GM12872 (cell line): ENCODE results near the gene ROBO2.

ENCODE experiments used
- TF ChIP-seq, protein P1 (sequence below): IDR thresholded peaks from 3 replicates; pipeline ENCODE4 v1.5.1; 2011; ENCODE audit warnings: low read depth, mild to moderate bottlenecking, low read length, moderate library complexity; ENCODE audit not compliant: insufficient read depth

ROBO2 gene

GRCh38 chr3:77041811-77042210, 1.9 kb downstream of the ROBO2 start:
- TF ChIP-seq, protein P1, sequence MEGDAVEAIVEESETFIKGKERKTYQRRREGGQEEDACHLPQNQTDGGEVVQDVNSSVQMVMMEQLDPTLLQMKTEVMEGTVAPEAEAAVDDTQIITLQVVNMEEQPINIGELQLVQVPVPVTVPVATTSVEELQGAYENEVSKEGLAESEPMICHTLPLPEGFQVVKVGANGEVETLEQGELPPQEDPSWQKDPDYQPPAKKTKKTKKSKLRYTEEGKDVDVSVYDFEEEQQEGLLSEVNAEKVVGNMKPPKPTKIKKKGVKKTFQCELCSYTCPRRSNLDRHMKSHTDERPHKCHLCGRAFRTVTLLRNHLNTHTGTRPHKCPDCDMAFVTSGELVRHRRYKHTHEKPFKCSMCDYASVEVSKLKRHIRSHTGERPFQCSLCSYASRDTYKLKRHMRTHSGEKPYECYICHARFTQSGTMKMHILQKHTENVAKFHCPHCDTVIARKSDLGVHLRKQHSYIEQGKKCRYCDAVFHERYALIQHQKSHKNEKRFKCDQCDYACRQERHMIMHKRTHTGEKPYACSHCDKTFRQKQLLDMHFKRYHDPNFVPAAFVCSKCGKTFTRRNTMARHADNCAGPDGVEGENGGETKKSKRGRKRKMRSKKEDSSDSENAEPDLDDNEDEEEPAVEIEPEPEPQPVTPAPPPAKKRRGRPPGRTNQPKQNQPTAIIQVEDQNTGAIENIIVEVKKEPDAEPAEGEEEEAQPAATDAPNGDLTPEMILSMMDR: no peak

DNA sequence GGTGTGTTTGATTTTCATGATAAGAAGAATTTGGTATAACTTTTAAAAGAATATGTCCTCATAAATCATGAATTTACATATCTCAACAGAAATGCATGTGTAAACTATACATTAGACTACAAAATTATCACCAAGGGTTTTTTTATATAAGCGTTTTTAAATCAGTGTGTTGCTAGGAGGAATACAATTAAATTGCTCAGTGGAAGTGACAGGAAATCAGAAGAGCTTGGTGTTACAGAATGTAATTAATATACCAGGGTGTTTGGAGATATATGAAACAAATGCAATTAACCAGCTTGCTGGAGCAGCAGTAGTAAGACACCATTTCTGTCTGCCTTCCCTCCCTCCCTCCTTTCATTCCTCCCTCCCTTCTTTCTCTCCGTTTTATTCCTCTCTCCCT, 2.4 kb downstream of the ROBO2 start:
- TF ChIP-seq, protein P1: no peak

- TF ChIP-seq, protein P1: no peak
These were observed 3.0 kb downstream of the ROBO2 start for GRCh38 chr3:77042882-77043281.

DNA sequence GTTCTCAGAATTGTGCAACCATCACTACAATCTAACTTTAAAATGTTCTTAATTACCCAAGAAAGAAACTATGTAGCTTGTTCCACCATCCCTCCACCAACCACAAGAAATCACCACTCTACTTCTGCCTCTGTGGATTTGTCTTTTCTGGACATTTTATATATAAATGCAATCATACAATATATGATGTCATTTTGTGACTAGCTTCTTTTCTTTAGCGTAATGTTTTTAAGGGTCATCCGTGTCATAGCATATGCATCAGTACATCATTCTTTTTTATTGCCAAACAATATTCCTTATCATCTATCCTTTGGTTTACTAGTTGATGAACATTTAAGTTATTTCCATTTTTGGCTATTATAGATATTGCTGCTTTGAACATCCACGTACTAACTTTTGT, 5.8 kb downstream of the ROBO2 start:
- TF ChIP-seq, protein P1: no peak

- TF ChIP-seq, protein P1: no peak
These were observed 8.3 kb downstream of the ROBO2 start for GRCh38 chr3:77048186-77048585.

DNA sequence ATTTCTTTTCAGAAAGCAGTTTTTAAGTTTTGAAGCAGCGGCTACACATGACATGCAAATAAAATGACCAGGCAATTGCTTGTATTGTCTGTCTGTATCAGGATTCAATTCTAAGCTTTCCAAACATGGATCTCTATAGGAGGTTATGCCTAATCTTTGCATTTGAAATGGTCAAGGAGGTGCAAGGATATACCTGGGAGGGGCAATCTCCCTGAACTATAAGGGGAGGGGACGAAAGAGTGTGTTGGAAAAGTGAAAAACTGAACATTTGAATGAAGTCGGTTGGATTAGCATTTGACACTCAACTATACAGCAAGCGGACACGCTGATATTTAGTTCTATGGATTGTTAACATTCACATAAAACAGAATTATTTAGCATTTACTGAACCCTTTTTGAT, 11.7 kb downstream of the ROBO2 start:
- TF ChIP-seq, protein P1: no peak

GRCh38 chr3:77052051-77052501, 12.2 kb downstream of the ROBO2 start:
- TF ChIP-seq, protein P1: no peak
